HG03378 (cell line): ENCODE results near the gene TMEM235.
"Not testable (repeated sequence)": the region's sequence is repeated elsewhere in the genome, so short reads cannot be mapped to it uniquely, and the experiment has no call there.

Experiments used
- ATAC-seq: cut with Tn5 transposase; IDR thresholded peaks from one replicate; pipeline ENCODE4 v1.9.1; 2021; ENCODE audit warnings: mild to moderate bottlenecking, moderate library complexity; ENCODE audit not compliant: unreplicated experiment

The TMEM235 gene

GRCh38 chr17:78237401-78238012, 6.1 kb downstream of the TMEM235 start:
- ATAC-seq, result no peak

DNA sequence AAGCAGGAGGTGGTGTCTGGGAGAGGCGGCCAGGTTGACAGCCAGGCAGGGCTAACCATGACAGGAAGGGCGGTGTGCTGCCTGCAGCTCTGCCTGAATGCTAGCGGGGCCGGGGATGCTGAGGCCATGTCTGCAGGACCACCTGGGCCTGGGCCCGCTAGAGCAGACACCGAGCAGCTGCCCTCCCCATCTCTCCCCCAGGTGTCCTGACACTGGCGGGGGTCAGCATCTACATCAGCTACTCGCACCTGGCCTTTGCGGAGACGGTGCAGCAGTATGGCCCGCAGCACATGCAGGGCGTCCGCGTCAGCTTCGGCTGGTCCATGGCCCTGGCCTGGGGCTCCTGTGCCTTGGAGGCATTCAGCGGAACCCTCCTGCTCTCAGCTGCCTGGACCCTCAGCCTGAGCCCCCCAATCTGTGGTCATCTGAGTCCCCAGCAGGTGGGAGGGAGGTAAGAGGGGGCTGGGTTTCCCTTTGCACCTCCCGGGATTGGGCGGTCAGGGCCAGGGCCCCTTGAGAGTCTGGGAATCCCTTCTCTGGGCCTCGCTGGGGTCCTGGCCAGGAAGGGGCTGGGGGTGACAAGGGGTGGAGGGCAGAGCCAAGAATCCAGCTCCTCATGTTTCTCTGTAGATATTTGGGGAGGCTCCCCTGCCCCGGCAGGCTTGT, 7.5 kb downstream of the TMEM235 start:
- no peak for ATAC-seq

DNA sequence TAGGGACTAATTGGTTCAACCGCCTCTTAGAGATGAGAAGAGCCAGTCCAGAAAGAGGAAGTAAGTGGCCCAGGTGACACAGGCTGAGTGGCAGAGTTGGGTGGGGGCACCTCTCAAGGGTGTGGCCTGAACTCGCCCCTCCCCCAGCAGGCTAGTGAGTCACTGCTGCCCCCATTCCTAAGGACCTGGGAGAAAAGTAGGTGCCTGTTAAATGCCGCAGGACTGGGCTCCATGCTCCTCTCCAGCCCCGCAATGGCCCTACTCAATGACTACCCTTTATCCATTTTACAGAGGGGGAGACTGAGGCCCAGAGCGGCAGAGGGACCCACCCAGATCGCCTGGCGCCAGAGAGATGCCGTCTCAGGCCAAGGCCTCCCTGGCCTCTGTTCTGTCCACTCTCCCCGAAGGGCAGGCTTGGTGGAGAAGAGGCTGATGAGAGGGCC, 8.1 kb downstream of the TMEM235 start:
- no peak for ATAC-seq

GRCh38 chr17:78240012-78240655, 8.7 kb downstream of the TMEM235 start:
- no peak for ATAC-seq

- no peak for ATAC-seq
Measured at GRCh38 chr17:78240839-78241238, 9.4 kb downstream of the TMEM235 start.

DNA sequence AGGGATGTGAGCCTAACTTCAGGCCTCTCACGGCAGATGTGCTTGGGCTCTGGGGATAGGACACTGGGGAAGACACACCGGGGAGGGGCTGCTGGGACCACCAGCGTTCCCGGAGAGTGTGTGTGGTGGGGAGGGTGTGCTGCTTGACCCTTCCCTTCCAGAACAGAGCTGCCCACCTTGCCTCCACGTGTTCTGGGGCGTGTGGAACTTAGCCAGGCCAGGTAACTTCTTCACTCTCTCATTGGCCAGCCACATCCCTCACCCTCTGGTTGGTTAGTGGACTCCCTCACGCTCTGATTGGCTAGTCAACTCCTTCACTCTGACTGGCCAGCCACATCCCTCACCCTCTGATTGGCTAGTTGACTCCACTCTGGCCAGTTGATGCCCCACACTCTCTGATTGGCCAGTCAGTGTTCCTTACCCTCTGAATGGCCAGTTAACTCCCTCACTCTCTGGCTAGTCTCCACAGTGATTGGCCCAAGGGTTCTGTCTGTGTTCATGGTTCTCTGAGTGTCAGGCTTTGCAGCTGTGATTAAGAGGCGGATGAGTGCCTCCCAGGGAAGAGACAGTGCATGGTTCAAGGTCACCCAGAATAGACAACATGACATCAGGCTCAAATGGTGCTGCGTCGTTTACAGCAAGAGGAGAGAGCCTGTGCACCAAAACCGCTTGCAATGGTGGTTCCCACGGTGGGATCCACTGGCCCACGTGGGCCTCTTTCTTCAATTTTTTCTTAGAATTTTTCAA, 10.0 kb downstream of the TMEM235 start:
- no peak for ATAC-seq

DNA sequence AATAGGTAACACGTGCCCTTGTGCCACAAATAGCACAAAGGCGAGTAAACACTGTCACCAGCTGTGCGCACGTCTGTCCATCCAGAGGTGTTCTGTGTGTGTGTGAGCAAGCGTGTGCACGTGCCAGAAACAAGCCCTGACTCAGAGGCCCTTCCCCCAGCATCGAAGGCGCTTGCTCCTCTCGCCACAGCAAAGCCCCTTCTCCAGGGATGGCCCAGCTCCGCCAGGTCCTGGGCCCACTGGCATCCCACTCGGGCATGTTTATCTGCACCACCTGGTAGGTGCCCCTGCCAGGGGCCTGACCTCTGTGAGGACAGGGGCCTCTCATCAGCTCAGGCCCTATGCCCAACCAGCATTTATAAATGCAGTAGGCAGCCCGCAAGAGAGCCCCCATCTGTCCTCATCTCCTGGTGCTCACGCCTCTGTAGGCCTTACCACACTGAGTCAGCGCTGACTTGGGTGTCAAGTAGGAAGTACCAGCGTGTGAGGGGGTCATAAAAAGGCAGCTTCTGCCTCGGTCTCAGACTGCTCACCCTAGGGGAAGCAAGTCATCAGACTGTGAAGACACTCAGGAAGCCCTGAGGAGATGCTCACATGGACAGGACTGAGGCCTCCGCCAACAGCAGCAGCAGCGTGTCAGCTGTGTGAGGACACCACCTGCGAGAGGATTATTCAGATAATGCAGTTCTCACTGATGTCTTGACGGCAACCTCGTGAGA, 10.8 kb downstream of the TMEM235 start:
- no peak for ATAC-seq

- no peak for ATAC-seq
Measured at GRCh38 chr17:78247304-78247703, 15.9 kb downstream of the TMEM235 start.

DNA sequence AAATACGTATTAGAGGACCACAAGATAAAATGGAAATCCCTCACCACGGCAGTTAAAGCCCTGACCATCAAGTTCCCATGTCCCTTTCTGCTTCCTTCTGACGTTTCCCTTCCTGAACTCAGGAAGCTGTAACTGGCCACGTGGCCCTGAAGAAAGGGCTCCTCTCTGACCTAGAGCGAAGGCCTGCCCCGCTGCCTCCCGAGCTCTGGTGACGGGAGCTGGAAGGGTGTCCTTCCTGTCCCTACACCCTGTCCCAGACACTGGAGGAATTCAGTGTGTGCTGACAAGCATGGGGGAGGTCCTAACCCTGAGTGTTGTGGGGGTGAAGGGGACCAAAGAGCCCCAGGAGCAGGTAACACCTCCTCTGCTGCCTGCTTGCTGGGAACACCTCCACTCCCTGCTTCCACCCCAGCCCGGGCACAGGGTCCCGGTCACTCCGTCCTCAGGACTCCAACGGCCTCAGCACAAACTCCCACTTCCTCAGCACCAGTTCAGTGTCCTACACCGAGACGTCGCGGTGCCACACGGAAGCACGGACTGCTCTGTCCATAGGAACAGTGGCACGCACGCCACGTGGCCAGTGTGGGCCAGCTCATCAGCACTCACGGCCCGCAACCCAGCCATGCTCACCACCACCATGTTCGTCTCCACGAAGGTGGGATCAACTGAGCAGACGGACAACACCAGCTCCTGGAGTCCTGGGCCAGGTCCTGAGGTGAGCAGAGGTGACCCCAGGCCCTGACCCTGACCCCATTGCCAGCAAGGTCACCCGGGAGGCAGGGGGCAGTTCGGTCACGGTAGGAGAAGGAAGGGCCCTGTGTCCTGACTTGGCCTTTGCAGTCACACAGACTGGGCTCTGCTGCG, 16.9 kb downstream of the TMEM235 start:
- no peak for ATAC-seq

DNA sequence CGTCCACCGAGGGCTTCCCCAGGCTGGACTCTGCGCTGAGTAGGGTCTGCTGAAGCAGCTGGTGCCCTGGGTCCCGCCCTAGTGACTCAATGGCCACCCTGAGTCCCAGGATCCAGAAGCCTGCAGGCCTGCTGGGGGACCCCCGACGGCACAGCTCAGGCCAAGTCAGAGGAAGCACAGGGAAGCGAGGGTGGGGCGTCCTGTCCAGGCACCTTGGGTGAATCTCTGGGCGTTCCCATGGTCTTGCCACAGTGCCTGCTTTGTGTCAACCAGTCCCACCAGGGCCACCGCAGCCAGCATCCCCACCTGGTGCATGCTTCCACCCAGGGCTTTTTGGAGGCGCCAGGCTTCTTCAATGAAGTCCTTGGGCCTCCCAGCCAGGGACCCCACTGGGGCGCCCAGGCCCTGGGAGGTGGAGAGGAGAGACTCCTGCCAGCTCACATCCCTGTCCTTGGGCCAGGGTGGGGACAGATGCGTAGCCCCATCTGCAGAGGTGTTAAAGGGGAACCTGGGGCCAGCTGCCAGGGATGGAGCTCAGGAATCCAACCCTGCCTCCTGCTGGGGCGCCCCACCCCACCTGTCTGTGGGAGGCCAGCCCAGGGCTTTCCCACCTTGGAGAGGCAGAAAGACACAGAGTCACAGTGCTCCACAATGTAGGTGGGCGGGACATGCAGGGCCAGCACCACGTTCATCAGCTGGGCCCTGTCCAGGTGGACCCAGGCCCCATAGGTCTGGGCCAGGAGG, 17.8 kb downstream of the TMEM235 start:
- ATAC-seq, result no peak

DNA sequence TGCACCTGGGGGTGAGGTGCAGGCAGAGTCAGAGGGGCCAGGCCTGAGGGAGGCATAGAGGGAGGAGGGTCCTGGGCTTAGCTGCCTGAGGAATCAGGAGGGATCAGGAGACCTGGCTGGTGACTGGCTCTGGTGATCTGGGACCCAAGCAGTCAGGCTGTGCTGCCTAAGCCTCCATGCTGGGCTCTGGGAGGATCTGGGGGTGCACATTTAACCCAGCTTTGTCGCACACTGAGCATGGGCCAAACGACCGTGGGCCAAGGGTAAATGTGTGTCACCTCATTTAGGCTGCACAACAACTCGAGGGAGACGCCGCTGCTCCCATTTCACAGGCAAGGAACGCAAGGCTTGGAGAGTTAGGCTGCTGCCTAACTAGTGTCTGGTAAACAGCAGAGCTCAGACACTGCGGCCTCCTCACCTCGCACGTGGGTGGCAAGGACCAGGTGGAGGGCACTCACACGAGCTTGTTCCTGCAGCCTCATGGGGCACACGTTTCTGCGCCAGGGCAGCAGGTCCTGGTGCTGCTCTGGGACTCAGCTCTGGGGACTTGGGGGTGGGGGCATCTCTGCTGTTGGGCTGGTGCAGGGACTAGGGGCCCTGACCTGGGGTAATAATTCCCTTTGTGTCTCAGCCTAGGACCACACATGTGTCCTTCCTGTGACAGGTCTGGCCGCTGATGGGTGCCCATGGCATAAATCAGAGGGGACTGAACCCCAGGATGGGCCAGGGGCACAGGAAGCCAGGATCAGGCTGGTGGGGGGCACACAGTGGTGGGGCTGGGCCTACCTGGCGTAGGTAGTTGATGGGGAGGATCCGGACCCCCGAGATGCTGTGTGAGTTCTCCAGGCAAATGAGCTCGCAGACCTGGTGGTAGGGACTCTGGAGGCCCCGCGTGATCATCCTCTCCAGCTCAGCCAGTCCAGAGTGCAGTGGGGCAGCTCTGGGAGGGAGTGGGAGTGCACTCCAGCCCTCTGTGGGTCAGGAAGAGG, 18.7 kb downstream of the TMEM235 start:
- ATAC-seq, result no peak

GRCh38 chr17:78250891-78251772, 19.7 kb downstream of the TMEM235 start:
- no peak for ATAC-seq

- no peak for ATAC-seq
Measured at GRCh38 chr17:78251773-78252103, 20.3 kb downstream of the TMEM235 start.

GRCh38 chr17:78252111-78252634, 20.7 kb downstream of the TMEM235 start:
- no peak for ATAC-seq

GRCh38 chr17:78252701-78253635, 21.5 kb downstream of the TMEM235 start:
- ATAC-seq, result no peak

- ATAC-seq, result not testable (repeated sequence)
Measured at GRCh38 chr17:78253636-78253945, 22.2 kb downstream of the TMEM235 start.
